Measurements from ENCODE around the gene MAP2K1. TPM values are rescaled to one million over a fixed set of nuclear protein-coding genes. Genes with fewer than 3 reads are reported as not detected.
"Not testable (repeated sequence)": the region's sequence is repeated elsewhere in the genome, so short reads cannot be mapped to it uniquely, and the experiment has no call there.

The MAP2K1 gene
- polyA plus RNA-seq (ENCODE audit: insufficient read length in 3 of 3), result 10 to 100 TPM; 51.1 to 51.6 (median 51.4) TPM
- long read RNA-seq, donor 1, transcript MAP2K1-201 (11 exons, 3,410 nt), result major isoform, 7 of 2,125 reads
- long read RNA-seq, donor 1, partial matches to known transcripts, result 2,004 of 2,125 reads
- long read RNA-seq, donor 1, other reads (novel, unspliced or antisense), result 114 of 2,125 reads
- long read RNA-seq, donor 2, partial matches to known transcripts, result 1,840 of 1,937 reads
- long read RNA-seq, donor 2, other reads (novel, unspliced or antisense), result 95 of 1,937 reads
- long read RNA-seq, donor 3, transcript MAP2K1-201 (11 exons, 3,410 nt), result major isoform, 16 of 3,979 reads
- long read RNA-seq, donor 3, partial matches to known transcripts, result 3,744 of 3,979 reads
- long read RNA-seq, donor 3, other reads (novel, unspliced or antisense), result 219 of 3,979 reads
- long read RNA-seq, donor 4, transcript MAP2K1-201 (11 exons, 3,410 nt), result major isoform, 8 of 2,580 reads
- long read RNA-seq, donor 4, partial matches to known transcripts, result 2,416 of 2,580 reads
- long read RNA-seq, donor 4, other reads (novel, unspliced or antisense), result 156 of 2,580 reads
- long read RNA-seq, donor 5, result 0 reads
- long read RNA-seq, donor 6, partial matches to known transcripts, result 2,360 of 2,503 reads
- long read RNA-seq, donor 6, other reads (novel, unspliced or antisense), result 138 of 2,503 reads
- long read RNA-seq, donor 7, partial matches to known transcripts, result 3,443 of 3,723 reads
- long read RNA-seq, donor 7, other reads (novel, unspliced or antisense), result 278 of 3,723 reads
- long read RNA-seq, donor 8, result 0 reads
- long read RNA-seq, donor 9, transcript MAP2K1-201 (11 exons, 3,410 nt), result major isoform, 11 of 89 reads
- long read RNA-seq, donor 9, partial matches to known transcripts, result 70 of 89 reads
- long read RNA-seq, donor 9, other reads (novel, unspliced or antisense), result 8 of 89 reads
- long read RNA-seq, donor 10, transcript MAP2K1-201 (11 exons, 3,410 nt), result major isoform, 6 of 2,885 reads
- long read RNA-seq, donor 10, partial matches to known transcripts, result 1,851 of 2,885 reads
- long read RNA-seq, donor 10, other reads (novel, unspliced or antisense), result 1,028 of 2,885 reads
- long read RNA-seq, donor 11, transcript MAP2K1-201 (11 exons, 3,410 nt), result major isoform, 11 of 1,865 reads
- long read RNA-seq, donor 11, partial matches to known transcripts, result 857 of 1,865 reads
- long read RNA-seq, donor 11, other reads (novel, unspliced or antisense), result 997 of 1,865 reads
- long read RNA-seq, donor 12, result 0 reads
- long read RNA-seq, donor 13, result 0 reads
- long read RNA-seq, donor 14, transcript MAP2K1-201 (11 exons, 3,410 nt), result major isoform, 13 of 3,220 reads
- long read RNA-seq, donor 14, partial matches to known transcripts, result 2,997 of 3,220 reads
- long read RNA-seq, donor 14, other reads (novel, unspliced or antisense), result 210 of 3,220 reads
- long read RNA-seq, donor 15, transcript MAP2K1-201 (11 exons, 3,410 nt), result major isoform, 5 of 1,191 reads
- long read RNA-seq, donor 15, partial matches to known transcripts, result 699 of 1,191 reads
- long read RNA-seq, donor 15, other reads (novel, unspliced or antisense), result 487 of 1,191 reads
- long read RNA-seq, donor 16, transcript MAP2K1-201 (11 exons, 3,410 nt), result major isoform, 31 of 6,628 reads
- long read RNA-seq, donor 16, partial matches to known transcripts, result 6,098 of 6,628 reads
- long read RNA-seq, donor 16, other reads (novel, unspliced or antisense), result 498 of 6,628 reads

- peak; percentile 90 to 98 (median 96) for DNase-seq (ENCODE audit: extremely low read depth in 1 of 11, low read depth in 9 of 11, low spot score in 4 of 11)
Observed at GRCh38 chr15:66386204-66387123, at the start of gene MAP2K1. Gene MAP2K1, plus strand, starts transcription at chr15:66386912. Its CDS starts 436 bp downstream, at chr15:66387348.

- DNase-seq (ENCODE audit: extremely low read depth in 1 of 11, low read depth in 9 of 11, low spot score in 4 of 11), result not testable (repeated sequence)
Observed at GRCh38 chr15:66348530-66348929, 38.2 kb upstream of the MAP2K1 start.

DNA sequence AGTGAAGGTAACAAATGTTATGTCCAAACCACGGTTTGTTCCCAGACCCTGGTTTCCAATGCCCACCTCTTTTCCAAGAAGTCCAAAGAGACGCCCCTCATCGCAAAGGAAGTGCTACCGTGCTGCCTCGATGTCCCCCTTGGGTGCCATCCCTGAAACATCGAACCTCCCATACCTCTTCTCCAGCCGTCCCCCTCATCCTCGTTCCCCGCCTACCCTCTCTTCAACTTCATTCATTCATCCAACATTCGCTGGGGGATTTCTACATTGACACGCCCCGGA, 30.7 kb upstream of the MAP2K1 start:
- peak in 1 of 11 donors; percentile 1 for DNase-seq (ENCODE audit: extremely low read depth in 1 of 11, low read depth in 9 of 11, low spot score in 4 of 11)

DNA sequence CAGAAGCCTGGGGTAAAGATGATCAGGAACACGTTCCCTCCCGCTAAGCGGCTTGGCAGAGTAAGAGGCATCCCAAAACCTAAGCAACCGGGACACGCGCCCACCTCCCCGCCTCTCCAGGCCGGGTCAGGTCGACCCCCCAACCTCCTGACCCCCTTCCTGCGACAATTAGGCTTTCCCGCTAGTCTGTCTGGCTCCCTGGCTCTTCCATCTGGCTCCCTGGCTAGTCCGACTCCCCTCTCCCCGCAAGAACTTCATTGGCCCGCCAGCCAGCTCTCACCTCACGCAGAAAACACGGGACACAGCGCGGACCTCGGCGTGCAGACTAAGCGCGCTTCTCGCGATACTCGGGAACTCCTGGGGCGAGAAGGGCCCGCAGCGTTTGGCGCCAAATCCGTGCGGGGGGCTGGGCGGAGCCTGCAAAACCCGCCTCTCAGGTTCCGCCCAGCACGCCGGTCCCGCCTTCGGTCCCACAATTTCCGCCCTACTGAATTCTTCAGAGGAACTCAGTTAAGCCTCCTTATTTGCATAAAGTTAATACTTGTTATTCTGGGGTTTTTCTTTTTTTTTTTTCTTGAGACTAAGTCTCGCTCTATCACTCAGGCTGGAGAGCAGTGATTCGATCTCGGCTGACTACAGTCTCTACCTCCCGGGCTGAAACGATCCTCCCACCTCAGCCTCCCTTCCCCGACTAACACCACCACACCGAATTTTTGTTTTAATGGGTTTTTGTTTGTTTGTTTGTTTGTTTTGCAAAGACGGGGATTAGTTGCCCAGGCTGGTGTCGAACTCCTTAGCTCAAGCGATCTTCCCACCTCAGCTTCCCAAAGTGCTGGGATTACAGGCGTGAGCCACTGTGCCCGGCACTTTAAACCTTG, 30.1 kb upstream of the MAP2K1 start, which contains the start of gene TIPIN:
TIPIN (minus strand) TSS at position 327 of the 878 bp plus-strand sequence. CDS start 3,738 bp downstream, outside the sequence.
- DNase-seq (ENCODE audit: extremely low read depth in 1 of 11, low read depth in 9 of 11, low spot score in 4 of 11), result peak; percentile 82 to 93 (median 91)

- DNase-seq (ENCODE audit: extremely low read depth in 1 of 11, low read depth in 9 of 11, low spot score in 4 of 11), result no peak
Observed at GRCh38 chr15:66359740-66360139, 27.0 kb upstream of the MAP2K1 start.

GRCh38 chr15:66361745-66362460, 24.8 kb upstream of the MAP2K1 start:
- DNase-seq (ENCODE audit: extremely low read depth in 1 of 11, low read depth in 9 of 11, low spot score in 4 of 11), result not testable (repeated sequence)

DNA sequence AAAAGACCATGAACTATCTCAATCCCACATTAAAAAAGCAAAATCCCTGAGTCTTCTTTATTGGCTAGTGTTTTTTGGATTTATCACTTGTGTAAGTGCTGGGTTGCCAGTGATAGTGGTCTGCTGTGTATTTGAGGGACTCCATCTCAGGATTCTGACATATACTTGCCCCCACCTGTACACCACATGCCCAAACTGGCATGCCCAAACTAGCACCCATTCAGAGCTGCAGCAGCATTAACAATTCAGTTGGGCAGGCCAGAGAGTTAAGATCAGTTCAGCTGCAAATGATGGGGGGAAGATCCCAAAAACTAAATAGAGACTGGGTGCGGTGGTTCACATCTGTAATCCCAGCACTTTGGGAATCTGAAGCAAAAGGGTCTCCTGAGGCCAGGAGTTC, 23.9 kb upstream of the MAP2K1 start:
- DNase-seq (ENCODE audit: extremely low read depth in 1 of 11, low read depth in 9 of 11, low spot score in 4 of 11), result no peak

DNA sequence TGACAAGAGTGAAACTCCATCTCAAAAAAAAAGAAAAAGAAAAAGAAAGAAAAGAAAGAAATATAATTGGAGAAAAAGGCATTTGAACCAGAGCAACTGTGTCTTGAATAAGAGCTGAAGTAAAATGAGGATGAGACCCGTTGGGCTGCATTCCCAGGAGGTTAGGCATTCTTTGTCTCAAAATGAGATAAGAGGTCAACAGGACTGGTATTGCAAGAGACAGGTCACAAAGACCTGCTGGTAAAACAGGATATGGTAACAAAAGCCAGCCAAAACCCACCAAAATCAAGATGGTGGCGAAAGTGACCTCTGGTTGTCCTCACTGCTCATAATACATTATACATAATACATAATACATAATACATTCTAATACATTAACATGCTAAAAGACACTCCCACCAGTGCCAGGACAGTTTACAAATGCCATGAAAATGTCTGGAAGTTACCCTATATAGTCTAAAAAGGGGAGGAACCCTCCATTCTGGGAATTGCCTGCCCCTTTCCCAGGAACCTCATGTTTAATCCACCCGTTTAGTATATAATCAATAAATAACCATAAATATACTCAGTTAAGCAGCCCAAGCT, 21.7 kb upstream of the MAP2K1 start:
- no peak for DNase-seq (ENCODE audit: extremely low read depth in 1 of 11, low read depth in 9 of 11, low spot score in 4 of 11)

GRCh38 chr15:66369773-66370651, 16.7 kb upstream of the MAP2K1 start:
- DNase-seq (ENCODE audit: extremely low read depth in 1 of 11, low read depth in 9 of 11, low spot score in 4 of 11), result peak in 2 of 11 donors; percentile 7 to 12

GRCh38 chr15:66374179-66374578, 12.5 kb upstream of the MAP2K1 start:
- no peak for DNase-seq (ENCODE audit: extremely low read depth in 1 of 11, low read depth in 9 of 11, low spot score in 4 of 11)

DNA sequence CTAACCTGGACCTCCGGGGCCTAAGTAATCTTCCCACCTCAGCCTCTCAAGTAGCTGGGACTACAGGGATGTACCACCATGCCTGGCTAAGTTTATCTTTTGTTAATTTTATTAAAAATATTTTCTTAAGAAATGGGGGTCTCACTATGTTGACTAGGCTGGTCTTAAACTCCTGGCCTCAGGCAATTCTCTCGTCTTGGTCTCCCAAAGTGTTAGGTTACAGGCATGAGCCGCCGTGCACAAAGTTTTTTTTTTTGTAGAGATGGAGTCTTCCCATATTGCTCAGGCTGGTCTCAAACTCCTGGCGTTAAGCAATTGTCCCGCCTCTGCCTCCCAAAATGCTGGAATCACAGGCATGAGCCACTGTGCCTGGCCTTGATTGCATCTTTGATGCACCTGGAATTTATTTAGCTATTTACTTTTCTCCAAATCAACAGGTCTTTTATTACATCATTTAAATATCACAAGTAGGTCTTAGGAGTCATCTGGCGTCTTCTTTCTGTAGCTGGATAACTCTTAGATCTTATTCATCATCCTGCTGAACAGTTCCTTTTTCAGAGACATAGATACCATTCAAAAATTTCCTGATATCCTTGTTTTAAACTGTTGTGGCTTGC, 7.8 kb upstream of the MAP2K1 start:
- DNase-seq (ENCODE audit: extremely low read depth in 1 of 11, low read depth in 9 of 11, low spot score in 4 of 11), result no peak

DNA sequence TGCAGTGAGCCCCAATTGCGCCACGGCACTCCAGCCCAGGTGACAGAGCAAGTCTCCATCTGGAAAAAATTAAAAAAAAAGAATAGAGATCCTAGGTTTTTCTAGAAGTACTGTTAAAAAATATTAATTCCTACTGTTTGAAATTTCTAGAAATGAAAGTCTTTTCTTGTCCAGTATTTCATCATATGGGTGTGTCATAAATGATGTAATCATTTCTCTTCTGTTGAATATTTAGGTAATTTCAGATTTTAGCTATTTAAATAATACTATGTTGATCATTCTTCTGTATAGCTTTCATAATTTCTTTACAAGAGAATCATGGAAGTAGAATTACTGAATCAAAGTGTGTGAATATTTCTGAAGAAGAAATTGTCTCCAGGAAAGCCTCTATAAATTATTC, 5.3 kb upstream of the MAP2K1 start:
- DNase-seq (ENCODE audit: extremely low read depth in 1 of 11, low read depth in 9 of 11, low spot score in 4 of 11), result not testable (repeated sequence)

- DNase-seq (ENCODE audit: extremely low read depth in 1 of 11, low read depth in 9 of 11, low spot score in 4 of 11), result peak in 3 of 11 donors; percentile 22 to 42 (median 34)
Observed at GRCh38 chr15:66387163-66388042, 691 bp downstream of the MAP2K1 start.
